Transverse colon (tissue), 4 donors: Measurements from ENCODE around the gene VPS13C. TPM values are rescaled to one million over a fixed set of nuclear protein-coding genes. Genes with fewer than 3 reads are reported as not detected.

ENCODE experiments used
- DNase-seq: peaks from one replicate; pipeline ENCODE4 v3.0.0-alpha.2; 2019
- H3K27ac ChIP-seq, 4 donors: fragments of 200-600 bp; sonication (generic); 2 replicates each; pipeline ENCODE4 v1.5.1; 2016 to 2018; ENCODE audit warnings: inconsistent platforms in 4 of 4
- H3K27me3 ChIP-seq: fragments of 200-600 bp; sonication (generic); 2 replicates; pipeline ENCODE4 v1.5.1; 2017; ENCODE audit warnings: inconsistent platforms
- H3K36me3 ChIP-seq, 4 donors: fragments of 200-600 bp; sonication (generic); 2 replicates each; pipeline ENCODE4 v1.5.1; 2017 to 2019; ENCODE audit warnings: inconsistent platforms in 4 of 4
- H3K4me1 ChIP-seq, 4 donors: fragments of 200-600 bp; sonication (generic); 2 replicates each; pipeline ENCODE4 v1.5.1; 2017 to 2020; ENCODE audit warnings: inconsistent platforms in 4 of 4
- H3K4me3 ChIP-seq, 4 donors: fragments of 200-600 bp; sonication (generic); 1 replicate in 1 of 4; 2 replicates in 3 of 4; pipeline versions ENCODE4 v1.5.1 to v1.6.1; 2017 to 2019; ENCODE audit warnings: inconsistent platforms in 4 of 4
- H3K9me3 ChIP-seq, 2 donors: fragments of 200-600 bp; sonication (generic); 2 replicates each; pipeline ENCODE4 v1.5.1; 2017 to 2019; ENCODE audit warnings: inconsistent platforms in 2 of 2
- CTCF ChIP-seq, 5 experiments: fragments of 200-600 bp in 3 of 5; fragments of 450-650 bp in 2 of 5; sonication (generic) in 3 of 5; IDR thresholded peaks; 1 replicate in 2 of 5; 2 replicates in 3 of 5; pipeline ENCODE4 v1.5.1; 2016 to 2017; ENCODE audit warnings: antibody characterized with exemption in 5 of 5, inconsistent platforms in 3 of 5, mild to moderate bottlenecking in 2 of 5, moderate library complexity in 1 of 5
- EP300 ChIP-seq: sonication (generic); formaldehyde crosslinking; IDR thresholded peaks from one replicate; pipeline ENCODE4 v1.6.1; 2017; ENCODE audit warnings: antibody characterized with exemption, low read depth
- POLR2A ChIP-seq: fragments of 450-650 bp; IDR thresholded peaks from one replicate; pipeline ENCODE4 v1.6.1; 2016; ENCODE audit warnings: antibody characterized with exemption, mild to moderate bottlenecking, moderate library complexity
- POLR2AphosphoS5 ChIP-seq, 3 donors: sonication (generic); formaldehyde crosslinking; IDR thresholded peaks; one replicate each; pipeline ENCODE4 v1.6.1; 2016; ENCODE audit warnings: antibody characterized with exemption in 3 of 3
- WGBS, 2 donors: methylation state at CpG; one replicate each; pipeline ENCODE4 v1.1.5; 2018; ENCODE audit warnings: low coverage in 1 of 2; 5-methylcytosine and 5-hydroxymethylcytosine counted together
- in situ Hi-C, 4 donors: fragments of 200-750 bp; cut with MboI; loops; one replicate each; pipeline versions ENCODE4 v1.15.0 to v1.15.1; 2017; ENCODE audit warnings: low sequenced_read_pairs in 3 of 4, low pct_ligation_motif_present in 1 of 4, low pct_unique_long_range_greater_than_20kb in 1 of 4
- intact Hi-C: fragments of 100-400 bp; cut with DNase I; formaldehyde crosslinking; loops from one replicate; pipeline ENCODE4 v1.15.1; 2023; ENCODE audit warnings: low total_unique reads
- total RNA-seq, 4 donors: library from RNA; depleted of rRNA; stranded (reverse); fragments of >200 nt; gene quantifications; one replicate each; pipeline ENCODE4 v1.1.0, GENCODE V29; 2016

Gene VPS13C
- total RNA-seq, 4 donors from 2014 or later, result 48.3 to 105 (median 73.2) TPM

- intact Hi-C loops, result no loop called here
Observed at GRCh38 chr15:62069551-62069950, 9.3 kb upstream of the VPS13C start.

GRCh38 chr15:62068810-62069167 is 8.5 kb upstream of the VPS13C start:
- in situ Hi-C loops, result loop anchor here in 1 of 4 donors (10.0 kb wide), 1 partner anchor 94 kb away; no protein-coding TSS in a partner anchor

More at GRCh38 chr15:62069551-62069950, 9.3 kb upstream of the VPS13C start:
- Histone ChIP-seq H3K9me3 (no peaks in the 10 kb centered on the region), H3K36me3 (no peaks in the 10 kb centered on the region), H3K4me1 (peaks cover 0 to 25% (median 20%) of the 10 kb centered on the region in 4 donors), H3K27me3 (peaks cover 22% of the 10 kb centered on the region), H3K4me3 (no peak overlapping the region), H3K27ac (no peak overlapping the region)
- in situ Hi-C loops, result loop anchor here in 1 of 4 donors (10.0 kb wide), 1 partner anchor 95 kb away; no protein-coding TSS in a partner anchor
- WGBS, 2 donors, result 80 to 84% methylated on average over 4 to 5 of the region's 5 CpGs
- no peak for DNase-seq
- no peak for TF ChIP-seq POLR2A
- no peak for TF ChIP-seq EP300
- no peak for TF ChIP-seq POLR2AphosphoS5 (IDR thresholded peaks at IDR 0.05)
- no peak for TF ChIP-seq CTCF (IDR thresholded peaks at IDR 0.05)

GRCh38 chr15:62068071-62068809 is 8.0 kb upstream of the VPS13C start:
- Histone ChIP-seq H3K4me3 (peak overlapping the region; percentile 23 to 68 (median 60)), H3K36me3 (no peaks in the 10 kb centered on the region), H3K27me3 (peaks cover 15% of the 10 kb centered on the region), H3K4me1 (peaks cover 0 to 25% (median 20%) of the 10 kb centered on the region in 4 donors), H3K9me3 (no peaks in the 10 kb centered on the region), H3K27ac (peak overlapping the region; percentile 55 to 76 (median 72))
- intact Hi-C loops, result no loop called here
- 3% methylated on average over 24 of the region's 103 CpGs; no CpG with 5 or more reads in 1 of the 2 donors for WGBS, 2 donors
- in situ Hi-C loops, result loop anchor here in 1 of 4 donors (10.0 kb wide), 1 partner anchor 93 kb away; no protein-coding TSS in a partner anchor
- TF ChIP-seq CTCF (IDR thresholded peaks at IDR 0.05) (peak in 3 of 5 experiments; percentile 5 to 36 (median 13)), EP300 (no peak)
- peak; percentile 51 for DNase-seq

More at GRCh38 chr15:62068810-62069167, 8.5 kb upstream of the VPS13C start:
- Histone ChIP-seq H3K4me3 (peak overlapping the region in 3 of 4 donors; percentile 56 to 68 (median 63)), H3K27me3 (peaks cover 17% of the 10 kb centered on the region), H3K9me3 (no peaks in the 10 kb centered on the region), H3K4me1 (peaks cover 0 to 25% (median 20%) of the 10 kb centered on the region in 4 donors), H3K27ac (peak overlapping the region; percentile 55 to 76 (median 72)), H3K36me3 (no peaks in the 10 kb centered on the region)
- TF ChIP-seq POLR2AphosphoS5 (IDR thresholded peaks at IDR 0.05) (no peak), POLR2A (no peak), EP300 (no peak), CTCF (IDR thresholded peaks at IDR 0.05) (no peak)
- WGBS, 2 donors, result 24 to 49% methylated on average over 2 to 4 of the region's 4 CpGs
- intact Hi-C loops, result no loop called here
- no peak for DNase-seq

- Histone ChIP-seq H3K4me3 (peak overlapping the region; percentile 20 to 68 (median 60)), H3K27me3 (peaks cover 15% of the 10 kb centered on the region), H3K27ac (peak overlapping the region in 3 of 4 donors; percentile 36 to 76 (median 48)), H3K4me1 (peaks cover 0 to 25% (median 20%) of the 10 kb centered on the region in 4 donors), H3K9me3 (no peaks in the 10 kb centered on the region), H3K36me3 (no peaks in the 10 kb centered on the region)
- DNase-seq, result peak; percentile 28
- in situ Hi-C loops, result loop anchor here in 1 of 4 donors (10.0 kb wide), 1 partner anchor 93 kb away; no protein-coding TSS in a partner anchor
- intact Hi-C loops, result no loop called here
- TF ChIP-seq POLR2A (no peak), EP300 (no peak), POLR2AphosphoS5 (IDR thresholded peaks at IDR 0.05) (no peak), CTCF (IDR thresholded peaks at IDR 0.05) (no peak)
- WGBS, 2 donors, result 0 to 4% methylated on average over 3 to 41 of the region's 62 CpGs
Observed at GRCh38 chr15:62067448-62068044, 7.3 kb upstream of the VPS13C start.
